ENCODE measurements around the gene GPRC5C. TPM values are rescaled to one million over a fixed set of nuclear protein-coding genes. Genes with fewer than 3 reads are reported as not detected.
A peak's percentile ranks its signal among the peaks of the same experiment; 100 is the strongest.

GPRC5C gene
- total RNA-seq, 1 experiment from 2014 or later, result 15.5 TPM

- Mint-ChIP-seq H3K4me3 (no peak overlapping the region), H3K27me3 (ENCODE audit: low read depth) (peaks cover 10% of the 10 kb centered on the region), H3K27ac (no peak overlapping the region), H3K4me1 (peaks cover 4 to 7% of the 10 kb centered on the region in 2 experiments), H3K9me3 (no peaks in the 10 kb centered on the region), H3K36me3 (ENCODE audit: insufficient read depth in 1 of 3, low read depth in 3 of 3) (no peaks in the 10 kb centered on the region; a peak in 1 of 7 replicates)
- no peak for TF ChIP-seq CTCF (conservative IDR thresholded peaks at IDR 0.05)
- Histone ChIP-seq H4K91ac (ENCODE audit: insufficient read length, low read depth, low read length) (no peak overlapping the region), H2BK5ac (ENCODE audit: insufficient read length, low read length) (no peak overlapping the region), H3K27me3 (ENCODE audit: insufficient read depth, low read length) (peaks cover 4% of the 10 kb centered on the region; the same call in 1 of the 2 replicates), H2BK120ac (ENCODE audit: low read depth, low read length, poor library complexity, severe bottlenecking) (no peak overlapping the region), H2BK20ac (ENCODE audit: low read depth, low read length, poor library complexity, severe bottlenecking) (no peak overlapping the region), H2AFZ (ENCODE audit: low read length) (no peak overlapping the region), H3T11ph (ENCODE audit: low read length) (no peak overlapping the region), H3K27ac (ENCODE audit: insufficient read length, low read depth, low read length) (no peak overlapping the region), H3K23me2 (ENCODE audit: insufficient read length, low read depth, low read length, poor library complexity, severe bottlenecking) (peaks cover 6% of the 10 kb centered on the region), H3K9ac (ENCODE audit: extremely low read depth, insufficient read length, low read length) (no peak overlapping the region), H3K14ac (ENCODE audit: insufficient read depth, low read length) (no peak overlapping the region), H3K4me2 (ENCODE audit: insufficient read depth, insufficient read length, low read length) (no peak overlapping the region), H2BK15ac (ENCODE audit: low read depth, low read length) (no peak overlapping the region), H4K20me1 (ENCODE audit: control insufficient read depth, insufficient read depth, insufficient read length) (no peaks in the 10 kb centered on the region), H3K79me1 (ENCODE audit: insufficient read depth, low read depth, low read length, poor library complexity, severe bottlenecking) (no peaks in the 10 kb centered on the region), H2AK5ac (ENCODE audit: insufficient read length, low read length) (no peak overlapping the region), H2BK12ac (ENCODE audit: insufficient read length, low read depth, low read length) (no peak overlapping the region), H4K8ac (replicated peaks; ENCODE audit: insufficient read length, low read depth, low read length) (no peak overlapping the region), H3K18ac (ENCODE audit: insufficient read length, low read depth, low read length) (no peak overlapping the region), H3K4me1 (ENCODE audit: insufficient read depth, low read length) (no peaks in the 10 kb centered on the region), H3K79me2 (ENCODE audit: insufficient read depth, low read length) (no peaks in the 10 kb centered on the region), H3K56ac (ENCODE audit: insufficient read length, low read depth, low read length) (no peak overlapping the region), H3K23ac (ENCODE audit: insufficient read length, low read depth, low read length) (no peak overlapping the region), H3K9me3 (ENCODE audit: control insufficient read depth, low read depth, low read length) (no peaks in the 10 kb centered on the region), H3K4ac (ENCODE audit: low read depth, low read length) (no peak overlapping the region), H4K5ac (ENCODE audit: insufficient read length, low read depth, low read length) (no peak overlapping the region)
- peak; percentile 20 for DNase-seq
- WGBS (ENCODE audit: extremely low coverage, insufficient read length, low lambda C conversion rate), result 100% methylated on average over 3 of the region's 7 CpGs
Observed at GRCh38 chr17:74464730-74465377, 33.0 kb downstream of the GPRC5C start.

Data from H9 (cell line).